Neural cell (in vitro differentiated cells): Measurements from ENCODE around the gene ENOX1. TPM values are rescaled to one million over a fixed set of nuclear protein-coding genes. Genes with fewer than 3 reads are reported as not detected.

Experiments
- H2AFZ ChIP-seq: fragments of 200-600, 300-800 bp; sonication (generic), shearing (Covaris generic); 2 replicates; pipeline ENCODE4 v1.6.0; 2014; ENCODE audit warnings: low read depth, mild to moderate bottlenecking, antibody characterized with exemption, low read length, moderate library complexity
- H3F3A ChIP-seq: fragments of 200-600 bp; shearing (Covaris generic); 2 replicates; pipeline ENCODE4 v1.6.1; 2016; ENCODE audit warnings: mild to moderate bottlenecking, moderate library complexity, mixed read lengths, antibody characterized with exemption, low read length; ENCODE audit not compliant: insufficient read depth, poor library complexity, severe bottlenecking
- H3K27ac ChIP-seq: fragments of 200-600, 300-800 bp; sonication (generic), shearing (Covaris generic); 2 replicates; pipeline ENCODE4 v1.5.1; 2014; ENCODE audit warnings: mild to moderate bottlenecking, low read length, moderate library complexity
- H3K27me3 ChIP-seq: fragments of 300-800, 200-600 bp; sonication (generic), shearing (Covaris generic); 2 replicates; pipeline ENCODE4 v1.6.0; 2014; ENCODE audit warnings: mild to moderate bottlenecking, low read depth, low read length, moderate library complexity; ENCODE audit not compliant: insufficient read depth
- H3K36me3 ChIP-seq: fragments of 300-800, 200-600 bp; sonication (generic), shearing (Covaris generic); 2 replicates; pipeline ENCODE4 v1.5.1; 2014; ENCODE audit warnings: mild to moderate bottlenecking, antibody characterized with exemption, low read length, moderate library complexity; ENCODE audit not compliant: insufficient read depth
- H3K4me2 ChIP-seq: fragments of 300-800, 200-600 bp; sonication (generic), shearing (Covaris generic); 2 replicates; pipeline ENCODE4 v1.6.0; 2014; ENCODE audit warnings: mild to moderate bottlenecking, low read length
- H3K4me3 ChIP-seq: fragments of 300-800, 200-600 bp; sonication (generic), shearing (Covaris generic); 2 replicates; pipeline ENCODE4 v1.5.1; 2014; ENCODE audit warnings: mild to moderate bottlenecking, low read length, moderate library complexity
- H3K79me2 ChIP-seq: fragments of 200-600 bp; shearing (Covaris generic); replicated peaks from 2 replicates; pipeline ENCODE4 v1.6.0; 2014; ENCODE audit warnings: mild to moderate bottlenecking, low read length, moderate library complexity; ENCODE audit not compliant: insufficient read depth
- H3K9ac ChIP-seq: fragments of 300-800, 200-600 bp; sonication (generic), shearing (Covaris generic); 2 replicates; pipeline ENCODE4 v1.6.1; 2016; ENCODE audit warnings: mild to moderate bottlenecking, low read length, mixed read lengths
- H3K9me2 ChIP-seq: fragments of 200-600 bp; shearing (Covaris generic); 2 replicates; pipeline ENCODE4 v1.6.1; 2016; ENCODE audit warnings: mild to moderate bottlenecking, low read length, mixed read lengths; ENCODE audit not compliant: insufficient read depth
- H3K9me3 ChIP-seq: fragments of 200-600, 300-800 bp; sonication (generic), shearing (Covaris generic); 2 replicates; pipeline ENCODE4 v1.6.1; 2016; ENCODE audit warnings: mild to moderate bottlenecking, mixed run types, low read length, moderate library complexity, mixed read lengths
- H4K20me1 ChIP-seq: fragments of 200-600 bp; shearing (Covaris generic); 2 replicates; pipeline ENCODE4 v1.6.1; 2016; ENCODE audit warnings: mild to moderate bottlenecking, mixed run types; ENCODE audit not compliant: insufficient read depth
- CTCF ChIP-seq: fragments of 450-650 bp; IDR thresholded peaks from 2 replicates; pipeline ENCODE4 v1.5.1; 2014; ENCODE audit warnings: antibody characterized with exemption, mild to moderate bottlenecking, moderate library complexity; ENCODE audit not compliant: poor library complexity, severe bottlenecking
- EP300 ChIP-seq: fragments of 450-650 bp; conservative IDR thresholded peaks from 2 replicates; pipeline ENCODE4 v1.6.1; 2014; ENCODE audit warnings: antibody characterized with exemption, mild to moderate bottlenecking, moderate library complexity; ENCODE audit not compliant: poor library complexity, severe bottlenecking
- EZH2 ChIP-seq: fragments of 200-600, 300-800 bp; shearing (Covaris generic), sonication (generic); IDR thresholded peaks from 2 replicates; pipeline ENCODE4 v1.6.1; 2014; ENCODE audit warnings: antibody characterized with exemption, low read length, borderline replicate concordance, mild to moderate bottlenecking; ENCODE audit not compliant: insufficient read depth, poor library complexity, severe bottlenecking
- MXI1 ChIP-seq: fragments of 450-650 bp; conservative IDR thresholded peaks from 2 replicates; pipeline ENCODE4 v1.6.1; 2014; ENCODE audit warnings: antibody characterized with exemption, mild to moderate bottlenecking; ENCODE audit not compliant: poor library complexity, severe bottlenecking
- POLR2AphosphoS5 ChIP-seq: IDR thresholded peaks from 2 replicates; pipeline ENCODE4 v1.6.1; 2012
- RAD21 ChIP-seq: fragments of 450-650 bp; conservative IDR thresholded peaks from 2 replicates; pipeline ENCODE4 v1.6.1; 2014; ENCODE audit warnings: antibody characterized with exemption, mild to moderate bottlenecking, moderate library complexity
- REST ChIP-seq: IDR thresholded peaks from 2 replicates; pipeline ENCODE4 v1.6.1; 2012; ENCODE audit warnings: borderline replicate concordance
- SMC3 ChIP-seq: fragments of 450-650 bp; conservative IDR thresholded peaks from 2 replicates; pipeline ENCODE4 v1.6.1; 2014; ENCODE audit warnings: antibody characterized with exemption, mild to moderate bottlenecking, moderate library complexity; ENCODE audit not compliant: poor library complexity
- TAF1 ChIP-seq: IDR thresholded peaks from 2 replicates; pipeline ENCODE4 v1.6.1; 2012; ENCODE audit warnings: low read depth
- polyA plus RNA-seq: library from polyadenylated mRNA; depleted of rRNA; stranded (reverse); fragments of >200 nt; gene quantifications from 2 replicates; pipeline ENCODE4 v1.2.3, GENCODE V29; 2014

The ENOX1 gene
- polyA plus RNA-seq, 1 donor from 2014 or later, result 42.6 TPM

- Histone ChIP-seq H3F3A (no peaks in the 10 kb centered on the region), H3K4me3 (no peak overlapping the region), H3K27me3 (no peaks in the 10 kb centered on the region), H3K27ac (no peak overlapping the region), H4K20me1 (no peaks in the 10 kb centered on the region), H3K4me2 (no peak overlapping the region), H2AFZ (no peak overlapping the region), H3K9me2 (no peaks in the 10 kb centered on the region), H3K9me3 (no peaks in the 10 kb centered on the region), H3K9ac (no peak overlapping the region), H3K79me2 (no peaks in the 10 kb centered on the region), H3K36me3 (peaks cover 4% of the 10 kb centered on the region)
- TF ChIP-seq RAD21 (no peak), CTCF (no peak), TAF1 (no peak), MXI1 (no peak), POLR2AphosphoS5 (no peak), EZH2 (no peak), EP300 (no peak), REST (no peak), SMC3 (no peak)
Observed at GRCh38 chr13:43631106-43631505, 155.7 kb downstream of the ENOX1 start.

GRCh38 chr13:43629691-43630480, 156.9 kb downstream of the ENOX1 start:
- H3K4me3 ChIP-seq, result no peak overlapping the region
- no peak overlapping the region for H3K4me2 ChIP-seq
- TF ChIP-seq REST, result no peak
- no peak for TF ChIP-seq EZH2
- TF ChIP-seq CTCF, result no peak
- no peak for TF ChIP-seq TAF1
- TF ChIP-seq POLR2AphosphoS5, result no peak
- TF ChIP-seq SMC3, result no peak
- TF ChIP-seq RAD21, result no peak
- TF ChIP-seq MXI1, result no peak
- TF ChIP-seq EP300, result no peak
- H3K27me3 ChIP-seq, result no peaks in the 10 kb centered on the region
- H3K27ac ChIP-seq, result no peak overlapping the region
- H4K20me1 ChIP-seq, result no peaks in the 10 kb centered on the region
- H3K9me2 ChIP-seq, result no peaks in the 10 kb centered on the region
- H2AFZ ChIP-seq, result no peak overlapping the region
- H3F3A ChIP-seq, result no peaks in the 10 kb centered on the region
- no peaks in the 10 kb centered on the region for H3K79me2 ChIP-seq
- H3K9me3 ChIP-seq, result no peaks in the 10 kb centered on the region
- no peak overlapping the region for H3K9ac ChIP-seq
- H3K36me3 ChIP-seq, result peaks cover 4% of the 10 kb centered on the region
